ENCODE results near the gene GRIP2.

The GRIP2 gene

DNA sequence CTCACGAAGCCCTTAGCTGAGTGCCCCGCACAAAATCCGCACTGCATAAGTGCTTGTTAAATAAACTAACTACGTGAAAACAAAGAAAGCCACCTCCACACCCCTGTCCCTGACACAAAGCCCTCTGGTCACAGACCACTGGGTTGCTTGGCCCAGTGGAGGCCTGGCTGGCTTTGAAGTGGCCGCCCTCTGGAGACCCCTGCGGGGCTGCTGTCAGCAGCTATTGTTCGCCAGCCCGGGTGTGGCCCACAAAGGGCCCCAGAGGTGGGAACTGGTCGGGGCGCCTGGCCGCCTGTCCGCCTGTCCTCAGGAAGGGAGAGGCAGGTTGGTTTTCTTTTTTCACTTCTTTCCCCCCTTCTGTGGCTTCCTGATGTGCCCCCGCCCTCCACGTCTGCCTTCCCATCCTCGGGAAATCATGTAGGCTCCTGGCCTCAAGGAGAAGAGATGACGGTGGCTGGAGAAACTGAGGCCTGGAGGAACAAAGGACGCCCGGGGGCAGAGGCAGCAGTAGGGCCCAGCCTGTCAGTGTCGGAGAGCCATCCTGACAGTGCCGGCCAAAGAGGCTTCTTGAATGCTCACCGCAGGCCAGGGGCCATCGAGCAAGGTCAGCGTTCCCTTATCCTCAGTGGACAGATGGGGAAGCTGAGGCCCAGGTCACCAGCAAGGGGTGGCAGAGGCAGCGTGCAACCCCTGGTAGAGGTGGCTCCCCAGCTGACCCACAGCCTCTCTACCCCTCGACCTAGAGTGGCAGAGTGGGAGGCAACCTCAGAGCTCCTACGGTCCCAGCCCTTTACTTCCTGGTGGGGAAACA, 76.6 kb downstream of the GRIP2 start:
- DNase-seq: no peak

DNA sequence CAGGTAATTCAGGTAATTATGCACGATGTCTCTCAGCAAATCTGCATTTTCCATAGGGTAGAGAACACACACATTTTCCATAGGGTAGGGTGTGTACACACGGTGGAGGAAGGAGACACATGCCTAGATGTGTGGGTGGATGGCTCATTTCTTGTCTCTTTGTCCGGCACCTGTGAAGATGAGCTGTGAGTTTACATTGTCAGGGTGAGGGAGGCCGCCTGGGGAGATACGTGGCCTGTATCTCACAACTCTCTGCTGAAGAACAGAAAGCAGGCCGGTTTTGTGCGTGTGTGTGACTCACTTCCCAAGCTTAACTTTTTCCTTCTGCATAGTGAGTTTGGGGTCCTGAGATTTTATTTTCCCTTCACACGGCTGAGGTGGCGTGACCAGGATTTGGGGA, 77.4 kb downstream of the GRIP2 start:
- no peak for DNase-seq

DNA sequence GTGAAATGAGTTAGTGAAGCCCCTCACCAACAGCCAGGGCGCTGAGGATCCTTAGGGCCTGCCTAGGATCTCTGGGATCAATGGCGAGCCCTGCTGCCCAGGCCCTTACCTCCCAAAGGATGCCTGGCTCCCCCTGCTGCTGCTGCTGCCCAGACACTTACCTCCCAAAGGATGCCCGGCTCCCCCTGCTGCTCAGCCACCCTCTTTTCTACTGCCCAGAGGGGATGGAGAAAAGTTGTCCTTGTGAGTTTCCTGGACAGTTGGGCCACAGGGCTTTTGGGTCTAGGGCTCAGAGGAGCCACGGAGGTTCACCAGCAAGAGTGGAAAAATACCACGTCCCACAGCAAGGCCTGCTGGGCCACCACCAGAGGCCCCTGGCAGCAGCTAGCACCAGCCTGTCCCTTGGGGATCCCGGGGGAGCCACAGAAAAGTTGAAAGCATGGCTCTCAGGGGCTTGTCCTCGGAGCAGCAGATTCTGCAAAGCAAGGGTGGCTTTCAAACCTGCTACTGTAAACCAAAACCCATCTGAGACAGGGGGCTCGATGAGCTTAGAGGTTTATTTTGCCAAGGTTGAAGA, 78.3 kb downstream of the GRIP2 start:
- DNase-seq: peak; percentile 12

DNA sequence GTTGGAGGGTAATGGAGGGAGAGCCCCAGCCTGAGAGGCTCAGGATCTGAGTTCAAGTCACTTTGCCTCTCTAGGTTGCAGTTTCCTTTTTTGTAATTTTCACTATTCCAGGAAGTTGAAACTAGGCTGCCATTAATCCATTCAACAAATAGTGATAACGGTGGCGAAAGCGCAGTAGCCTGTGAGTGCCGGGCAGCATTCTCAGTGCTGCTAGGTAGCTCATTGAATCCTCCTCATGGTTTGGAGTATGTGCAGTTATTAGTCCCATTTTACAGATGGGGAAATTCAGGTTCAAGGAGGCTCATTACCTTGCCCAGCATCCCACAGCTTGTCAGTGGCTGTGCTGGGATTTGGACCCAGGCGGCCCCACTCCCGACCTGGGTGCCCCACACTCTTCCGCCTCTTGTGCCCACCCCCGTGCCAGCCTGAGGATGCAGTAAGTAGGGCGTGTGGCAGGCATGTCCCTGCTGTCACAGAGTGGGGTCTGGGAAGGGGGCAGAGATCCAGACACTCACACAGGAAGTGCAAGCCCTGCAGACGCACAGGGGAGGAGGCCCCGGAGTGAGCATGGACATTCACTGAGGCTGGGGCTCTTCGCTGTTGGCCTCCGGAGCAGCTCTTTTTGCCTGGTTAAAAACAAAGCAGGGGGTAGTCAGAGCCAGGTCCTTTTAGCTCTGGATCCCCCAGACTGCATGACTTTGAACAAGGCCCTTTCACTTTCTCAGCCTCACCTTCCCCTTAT, 79.0 kb downstream of the GRIP2 start:
- DNase-seq: no peak

DNA sequence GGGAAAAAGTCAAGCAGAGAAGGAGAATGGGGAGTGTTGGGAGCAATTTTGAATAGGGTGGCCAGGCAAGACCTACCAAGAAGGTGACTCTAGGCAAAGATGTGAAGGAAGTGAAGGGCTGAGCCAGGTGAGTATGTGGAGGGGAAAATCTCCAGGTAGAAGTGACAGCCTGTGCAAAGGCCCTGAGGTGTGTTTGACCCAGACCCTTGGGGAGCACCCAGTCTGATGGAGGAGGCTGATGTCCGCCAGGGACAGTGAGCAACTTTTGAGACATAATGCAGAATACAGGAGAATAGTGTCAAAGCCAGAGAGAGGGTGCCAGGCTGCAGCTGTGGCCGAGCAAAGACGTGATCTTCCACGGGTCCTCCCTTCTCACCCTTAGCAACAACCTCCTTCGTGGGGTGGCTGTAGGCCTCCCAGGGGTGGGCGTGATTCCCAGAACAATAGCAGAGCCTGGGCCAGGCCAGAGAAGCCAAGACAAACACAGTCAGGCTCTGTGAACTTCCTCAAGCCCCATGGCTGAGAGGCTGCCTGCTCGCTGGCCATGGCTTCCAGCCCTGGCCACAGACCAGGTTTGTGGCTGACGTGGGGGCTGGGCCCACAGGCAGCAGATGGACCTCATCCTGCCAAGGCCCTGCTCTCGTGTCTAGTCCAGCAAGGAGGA, 79.7 kb downstream of the GRIP2 start:
- DNase-seq: no peak

DNA sequence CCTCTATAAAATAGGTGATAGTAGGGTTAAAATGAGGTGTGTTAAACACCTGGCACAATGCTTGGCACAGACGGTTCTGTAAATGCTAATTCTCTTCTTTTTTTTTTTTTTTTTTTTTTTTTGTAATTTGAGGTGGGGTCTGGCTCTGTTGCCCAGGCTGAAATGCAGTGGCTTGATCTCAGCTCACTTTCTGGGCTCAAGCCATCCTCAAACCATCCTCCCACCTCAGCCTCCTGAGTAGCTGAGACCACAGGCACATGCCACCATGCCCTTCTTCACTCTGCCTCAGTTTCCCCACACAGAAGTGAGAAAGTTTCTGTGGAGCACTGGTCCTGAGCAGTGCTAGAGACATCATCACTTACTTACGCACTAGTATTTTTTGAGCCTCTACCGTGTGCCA, 80.4 kb downstream of the GRIP2 start:
- no peak for DNase-seq

DNA sequence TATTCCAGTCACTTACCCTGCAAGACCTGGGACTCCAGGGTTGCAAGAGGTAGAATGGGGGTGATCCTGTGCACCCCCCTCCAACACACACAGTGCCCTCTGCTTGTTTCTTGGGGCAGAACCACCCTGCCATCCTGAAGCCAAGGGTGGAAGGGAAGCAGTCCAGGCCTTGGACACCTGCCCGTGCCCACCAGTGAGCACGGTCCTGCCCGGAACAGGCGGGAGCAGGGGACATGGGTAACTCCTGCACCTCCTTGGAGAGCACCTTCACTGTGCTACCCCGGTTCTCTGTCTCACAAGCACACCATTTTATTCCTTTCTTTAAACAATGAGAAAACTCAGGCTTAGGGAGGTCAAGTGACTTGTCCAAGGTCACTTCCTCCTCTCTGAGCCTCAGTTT, 80.8 kb downstream of the GRIP2 start:
- no peak for DNase-seq

DNA sequence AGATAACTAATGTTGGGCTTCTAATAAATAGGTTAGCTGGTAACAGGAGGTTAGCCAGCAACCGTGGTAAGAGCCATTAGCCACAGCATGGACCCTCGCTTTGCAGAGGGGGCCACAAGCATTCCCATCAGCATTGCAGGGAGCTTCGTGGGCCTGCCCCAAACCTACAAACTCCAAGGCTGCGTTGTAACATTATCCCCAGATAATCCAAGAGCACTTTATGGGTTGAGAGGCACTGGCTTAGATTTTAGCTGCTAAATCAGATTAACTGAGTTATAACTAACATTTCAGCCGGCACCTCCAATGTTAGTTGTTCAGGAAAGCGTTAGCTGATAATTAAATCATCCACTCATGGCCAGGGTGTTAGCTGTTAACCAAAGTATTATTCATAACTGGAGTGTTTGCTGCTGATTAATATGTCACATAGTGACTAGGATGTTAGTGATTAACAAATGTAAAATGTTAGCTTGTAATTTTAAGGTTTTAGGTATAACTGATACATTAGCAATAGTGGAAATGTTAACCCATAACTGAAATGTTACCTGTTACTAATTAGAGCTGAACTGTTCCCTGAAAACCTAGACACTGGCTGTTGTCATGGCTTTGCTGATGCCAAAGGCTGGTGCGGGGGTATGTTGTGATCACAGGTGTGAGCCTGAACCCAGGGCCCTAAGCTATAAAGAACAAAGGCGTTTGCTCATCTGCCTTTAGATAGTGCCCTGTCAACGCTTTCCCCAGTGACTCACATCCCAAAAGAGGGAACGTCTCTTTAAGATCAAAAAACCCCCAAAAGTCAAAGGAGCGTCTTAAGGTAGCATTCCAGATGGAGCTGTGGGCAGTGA, 81.5 kb downstream of the GRIP2 start:
- DNase-seq: no peak

DNA sequence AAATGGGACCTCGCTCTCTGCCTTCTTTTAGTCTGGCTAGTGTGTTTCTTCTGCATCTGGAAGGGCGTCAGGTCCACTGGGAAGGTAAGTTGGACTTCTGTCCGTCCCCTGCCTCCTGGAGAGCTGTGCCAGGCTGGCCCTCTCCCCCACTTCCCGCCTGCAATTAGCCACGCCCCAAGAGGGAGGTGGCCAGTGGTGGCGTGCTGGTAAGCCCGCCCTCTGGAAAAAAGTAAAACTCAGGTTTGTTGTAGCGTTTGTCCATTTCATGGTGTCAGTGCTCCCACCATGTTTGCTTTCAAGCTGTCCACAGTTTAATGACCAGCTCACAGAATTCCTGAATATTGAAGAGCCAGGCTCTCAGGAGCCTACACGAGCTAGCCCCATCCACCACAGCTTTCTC, 82.1 kb downstream of the GRIP2 start:
- DNase-seq: no peak

DNA sequence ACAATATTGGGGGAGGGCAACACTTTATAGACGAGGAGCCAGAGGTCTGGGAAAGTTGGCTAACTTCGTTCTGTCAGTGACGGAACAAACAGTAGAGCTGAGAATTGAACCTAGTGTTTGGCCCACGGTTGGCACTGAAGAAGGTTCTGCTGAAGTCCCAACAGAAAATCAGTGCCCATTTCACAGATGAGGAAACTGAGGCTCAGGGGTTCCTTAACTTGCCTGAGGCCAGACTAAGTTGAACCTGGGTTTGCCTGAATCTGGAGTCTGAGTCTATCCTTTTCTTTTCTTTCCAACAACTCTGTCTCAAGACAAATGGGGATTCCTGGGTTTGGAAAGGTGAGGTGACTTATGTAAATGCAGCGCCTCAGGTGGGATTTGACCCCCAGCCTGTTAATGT, 82.7 kb downstream of the GRIP2 start:
- no peak for DNase-seq

DNA sequence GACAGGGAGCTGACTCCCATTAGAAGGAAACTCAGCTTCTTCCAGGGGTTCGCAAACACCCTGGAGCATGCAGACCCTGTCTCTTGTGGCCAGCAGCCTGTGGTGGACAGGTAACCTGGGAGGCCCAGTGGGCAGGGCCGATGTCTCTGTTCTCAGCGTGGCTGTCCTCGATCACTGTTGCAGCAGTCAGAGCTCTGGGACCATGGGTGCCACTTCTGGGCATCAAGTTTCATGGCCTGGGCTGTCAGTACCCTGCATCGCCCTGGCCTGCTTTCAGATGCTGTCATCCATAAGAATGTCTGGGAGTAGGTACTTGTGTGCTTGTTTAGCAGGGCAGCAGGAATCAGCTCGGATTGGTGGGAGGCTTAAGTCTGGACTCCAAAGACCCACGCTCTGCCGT, 83.3 kb downstream of the GRIP2 start:
- no peak for DNase-seq

DNA sequence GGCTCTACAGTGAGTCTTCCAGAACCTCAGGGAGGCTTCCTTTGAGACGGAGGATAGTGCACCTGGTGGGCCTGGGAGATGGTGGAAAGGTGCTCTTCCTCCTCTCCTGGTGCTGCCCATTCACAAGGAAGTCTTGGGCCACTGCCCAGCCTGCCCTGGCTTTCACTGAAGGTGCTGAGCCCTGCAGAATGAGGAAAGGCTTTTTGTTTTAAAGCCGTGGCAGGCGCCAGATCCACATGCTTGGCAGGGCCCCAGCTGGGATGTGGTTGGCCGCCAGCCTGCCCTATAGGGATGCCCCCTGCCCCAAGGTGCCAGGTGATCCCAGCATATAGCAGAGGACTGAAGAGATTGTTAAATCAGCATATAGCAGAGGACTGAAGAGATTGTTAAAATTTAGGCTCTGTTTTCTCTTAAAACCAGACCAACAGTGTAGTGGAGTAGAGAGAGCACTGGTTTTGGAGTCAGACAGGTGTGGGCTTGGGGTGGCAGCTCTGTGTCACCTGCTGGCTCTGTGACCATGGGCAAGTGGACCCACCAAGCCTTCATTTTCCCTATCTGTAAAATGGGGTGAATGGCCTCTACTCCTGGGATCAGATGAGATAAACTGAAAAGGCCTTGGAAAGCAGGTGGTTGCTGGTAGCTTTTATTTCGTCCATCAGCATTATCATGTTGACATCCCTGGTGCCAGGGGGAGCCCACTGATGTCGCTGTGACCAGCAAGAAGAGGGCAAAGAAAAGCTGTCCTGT, 84.4 kb downstream of the GRIP2 start:
- no peak for DNase-seq

DNA sequence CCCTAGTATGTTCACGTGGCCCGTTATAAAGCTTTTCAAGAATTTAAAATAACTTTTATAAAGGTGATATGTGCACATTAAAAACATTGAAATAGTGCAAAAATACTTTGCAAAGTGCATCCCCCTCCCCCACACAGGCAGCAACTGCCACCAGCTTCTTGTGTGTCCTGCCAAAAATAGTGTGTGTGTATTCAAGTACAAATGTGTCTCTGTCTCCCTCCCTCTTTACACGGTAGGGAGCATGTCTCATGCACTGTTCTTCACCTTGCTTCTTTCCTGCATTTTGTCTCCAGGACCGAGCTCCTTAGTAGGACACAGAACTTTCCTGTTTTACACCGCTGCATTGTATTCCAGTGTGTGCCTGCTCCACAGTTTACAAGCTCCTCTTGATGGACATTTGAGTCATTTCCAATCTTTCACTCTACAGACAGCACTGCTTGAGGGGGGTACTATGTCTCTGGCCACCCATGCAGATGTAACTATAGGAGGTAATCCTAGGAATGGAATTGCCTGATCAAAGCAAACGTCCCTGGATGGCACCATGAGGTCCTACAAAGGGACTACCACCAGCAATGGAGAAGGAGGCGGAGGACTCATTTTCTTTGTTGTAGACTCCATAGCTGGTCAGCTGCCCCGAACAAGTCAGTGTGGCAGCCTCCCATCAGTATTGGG, 85.4 kb downstream of the GRIP2 start:
- no peak for DNase-seq

DNA sequence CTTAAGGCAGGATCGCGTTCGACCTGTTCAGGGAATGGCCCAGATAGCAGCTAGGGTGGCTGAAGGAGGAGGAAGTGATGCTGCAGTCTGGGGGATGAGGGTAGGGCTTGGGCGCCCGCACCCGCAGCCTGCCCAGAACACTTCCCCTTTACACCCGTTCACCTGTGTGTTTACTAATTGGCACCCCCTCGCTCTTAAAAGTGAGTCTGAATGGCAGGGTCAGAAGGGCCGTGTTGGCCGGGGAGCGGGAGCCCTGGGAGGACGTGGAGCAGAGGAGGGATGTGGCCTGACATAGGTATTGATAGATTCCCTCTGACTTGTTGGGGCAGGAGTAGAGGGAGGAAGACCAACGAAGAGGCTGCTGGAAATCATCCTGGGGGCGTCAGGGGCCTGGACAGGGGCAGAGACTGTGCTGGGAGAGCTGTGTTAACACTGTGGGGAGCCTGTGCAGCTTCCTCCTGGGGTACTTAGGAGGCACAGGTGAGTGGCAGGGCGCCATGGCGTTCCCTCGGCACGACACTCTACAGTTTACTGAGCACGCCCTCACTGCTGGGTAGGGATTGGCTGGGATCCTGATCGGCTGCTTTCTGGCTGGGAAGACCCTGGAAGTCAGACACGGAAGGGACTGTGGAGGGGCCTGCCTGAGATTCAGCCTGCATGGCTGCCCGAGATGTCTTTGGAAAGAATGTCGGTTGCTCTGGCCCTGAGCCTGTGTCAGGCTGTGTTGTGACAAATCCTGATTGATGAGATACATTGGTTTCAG, 86.1 kb downstream of the GRIP2 start:
- DNase-seq: no peak

DNA sequence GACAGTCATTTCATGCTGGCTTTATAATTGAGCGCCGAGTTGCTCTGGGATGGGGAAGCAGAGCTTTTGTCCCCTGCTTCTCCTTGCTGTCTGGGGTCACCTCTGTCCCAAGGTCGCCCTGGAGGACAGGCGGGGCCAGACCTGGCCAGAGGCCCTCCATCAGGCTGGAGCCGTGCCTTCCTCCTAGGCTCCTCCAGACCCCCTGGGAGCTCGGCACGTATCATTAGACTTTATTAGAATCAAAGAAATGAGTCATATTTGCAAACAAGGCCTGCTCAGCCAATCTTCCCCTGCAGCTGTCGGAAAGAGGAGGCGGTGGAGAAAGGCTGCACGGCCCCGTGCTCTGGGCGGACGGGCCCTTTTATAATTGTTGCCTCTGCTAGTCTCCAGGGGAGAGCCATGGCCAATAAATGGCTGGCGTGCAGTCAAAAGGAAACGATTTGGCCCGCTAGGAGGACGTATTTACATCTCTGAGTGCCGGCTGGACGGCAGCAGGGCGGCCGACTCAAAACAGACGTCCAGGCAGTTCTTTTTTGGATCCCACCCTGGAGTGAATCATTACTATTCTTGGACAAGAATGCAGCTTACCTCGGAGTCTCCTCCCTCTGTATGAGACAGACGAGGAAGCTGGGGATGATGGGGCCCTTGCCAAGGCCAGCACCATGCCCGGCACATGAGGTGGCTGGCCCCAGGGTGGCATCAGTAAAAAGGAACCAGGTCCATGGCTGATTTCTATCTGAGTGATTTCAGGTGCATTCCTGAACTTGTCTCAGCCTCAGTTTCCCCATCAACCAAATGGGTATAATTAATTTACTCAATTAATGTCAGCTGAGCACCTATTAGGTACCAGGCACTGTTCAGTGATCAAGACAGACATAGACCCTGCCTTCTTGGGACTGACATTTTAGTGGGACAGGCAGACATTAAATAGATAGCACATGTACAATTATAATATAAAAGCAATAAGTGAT, 87.1 kb downstream of the GRIP2 start:
- no peak for DNase-seq

DNA sequence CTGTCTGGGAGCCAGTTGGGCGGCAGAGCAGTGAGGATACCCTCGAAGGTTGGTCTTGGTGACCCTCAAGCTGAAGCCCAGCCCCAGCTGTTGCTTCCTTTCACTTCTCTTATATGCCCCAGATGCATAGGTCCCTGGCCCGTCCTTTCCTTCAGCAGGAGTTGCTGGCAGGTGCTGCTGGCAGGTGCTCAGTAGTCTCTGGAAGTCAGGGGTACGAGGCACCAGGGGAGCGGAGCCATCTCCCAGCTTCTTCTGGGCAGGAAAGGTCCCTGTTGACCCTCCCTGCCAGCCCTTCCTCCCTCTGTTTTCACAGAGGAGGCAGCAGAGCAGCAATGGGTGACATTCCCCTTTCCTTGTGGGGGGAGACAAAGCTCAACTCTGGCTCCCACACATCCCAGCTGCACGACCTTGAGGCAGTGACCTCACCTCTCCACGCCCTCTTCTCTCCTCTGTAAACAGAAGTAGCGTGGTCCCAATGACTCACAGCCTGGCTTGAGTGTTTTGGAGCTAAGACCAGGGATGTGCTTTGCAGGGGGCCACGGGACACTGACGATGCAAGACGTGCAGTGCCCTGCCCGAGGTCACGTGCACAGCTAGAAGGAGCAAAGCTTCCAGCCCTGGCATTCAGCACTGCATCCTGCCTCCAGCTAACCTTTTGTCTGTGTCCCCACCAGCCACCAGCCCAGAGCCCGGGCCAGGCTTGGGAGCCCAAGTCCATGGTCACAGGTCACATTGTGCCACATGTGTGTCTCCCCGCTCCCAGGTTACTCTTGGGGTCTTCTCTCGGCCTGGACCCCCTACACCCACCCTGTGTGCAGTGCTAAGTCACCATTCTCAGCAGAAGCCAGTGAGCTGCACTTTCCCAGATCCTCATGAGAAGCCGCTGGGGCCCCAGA, 88.0 kb downstream of the GRIP2 start:
- DNase-seq: no peak

DNA sequence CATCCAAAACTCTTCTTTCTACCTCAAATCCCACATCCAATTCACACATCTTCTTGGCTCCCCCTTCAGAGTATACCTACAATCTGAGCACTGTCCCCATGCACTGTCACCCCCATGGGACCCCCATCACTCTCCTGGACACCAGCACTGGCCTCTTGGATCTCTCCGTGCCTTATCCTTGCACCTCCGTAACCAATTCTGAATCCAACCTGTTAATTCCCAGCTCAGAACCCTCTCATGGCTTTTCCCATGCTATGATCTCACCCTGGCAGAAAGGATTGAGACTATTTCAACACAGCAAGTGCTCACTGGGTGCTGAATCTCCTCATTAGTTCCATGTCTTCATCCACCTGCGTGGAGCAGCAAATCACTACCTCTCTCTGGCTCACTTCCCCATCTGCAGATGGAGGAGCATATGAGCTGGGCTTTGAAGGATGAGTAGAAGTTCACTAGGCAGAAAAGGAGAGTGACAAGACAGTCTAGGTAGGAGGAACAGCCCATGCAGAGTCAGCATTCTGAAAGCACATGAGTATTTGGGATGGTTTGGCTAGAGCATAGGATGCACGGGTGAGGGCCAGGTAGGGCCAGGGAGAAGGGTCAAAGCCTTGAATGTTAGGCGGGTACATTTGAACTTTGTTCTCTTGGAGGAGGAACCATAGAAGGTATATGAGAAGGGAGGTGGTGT, 89.1 kb downstream of the GRIP2 start:
- DNase-seq: no peak

DNA sequence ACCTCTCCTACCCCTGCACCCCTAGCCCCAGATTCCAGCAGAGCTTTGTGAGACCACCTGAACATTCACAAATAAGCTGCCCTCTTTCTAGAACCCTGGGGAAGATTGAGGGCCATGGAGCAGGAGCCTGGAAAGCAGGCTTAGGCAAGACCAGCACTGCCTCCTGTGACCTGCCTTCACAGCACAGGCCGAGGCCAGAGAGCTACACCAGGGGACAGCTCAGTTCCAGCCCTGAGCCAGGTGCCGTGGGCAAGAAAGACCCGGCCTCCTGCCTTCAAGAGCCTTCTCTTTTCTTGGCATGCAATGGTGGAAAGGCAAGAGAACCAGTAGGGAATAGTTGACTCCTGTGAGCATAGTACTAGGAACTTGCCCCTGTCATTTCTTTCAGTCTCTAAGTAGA, 89.6 kb downstream of the GRIP2 start:
- no peak for DNase-seq

Data from GDM1 (cell line).